ENCODE measurements around the gene PRELP.

PRELP gene

DNA sequence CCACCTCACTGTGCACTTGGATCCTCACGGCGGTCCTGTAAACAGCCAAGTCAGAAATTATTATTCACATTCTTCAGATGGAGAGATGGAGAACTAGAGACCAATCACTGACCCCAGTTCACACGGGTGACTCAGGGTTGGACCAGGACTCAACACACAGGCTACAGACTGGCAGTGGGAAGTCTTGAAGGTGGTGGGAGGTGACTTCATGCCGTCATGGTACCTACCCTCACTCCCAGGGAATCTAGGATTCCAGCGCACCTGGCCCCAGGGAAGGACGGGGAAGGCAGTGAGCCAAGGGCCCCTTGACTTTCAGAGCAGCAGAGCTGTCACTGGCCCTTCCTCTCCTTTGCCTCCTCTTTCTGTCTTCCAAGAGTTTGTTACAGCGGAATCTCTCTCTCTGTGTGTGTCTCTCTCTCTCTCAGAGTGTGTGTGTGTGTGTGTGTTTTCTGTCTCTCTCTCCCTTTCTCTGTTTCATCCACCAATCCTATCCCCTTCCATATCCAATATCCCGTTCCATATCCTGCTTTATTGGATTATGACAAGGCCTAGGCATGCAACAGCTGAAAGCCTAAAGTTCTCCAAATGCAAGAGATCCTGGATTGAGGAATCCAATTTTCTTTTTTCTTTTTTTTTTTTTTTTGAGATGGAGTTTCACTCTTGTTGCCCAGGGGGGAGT, 30.1 kb downstream of the PRELP start:
- TF ChIP-seq FOXP2 (optimal IDR thresholded peaks at IDR 0.05; ENCODE audit: borderline replicate concordance, extremely low read depth, extremely low read length, insufficient read depth) (no peak), SIN3A (IDR thresholded peaks at IDR 0.05; ENCODE audit: borderline replicate concordance, insufficient read depth, low read length) (no peak), TAF1 (IDR thresholded peaks at IDR 0.05; ENCODE audit: borderline replicate concordance, insufficient read depth, low read length) (no peak), POLR2AphosphoS5 (IDR thresholded peaks at IDR 0.05; ENCODE audit: low read depth, low read length) (no peak)
- TF ChIP-seq, protein P1, sequence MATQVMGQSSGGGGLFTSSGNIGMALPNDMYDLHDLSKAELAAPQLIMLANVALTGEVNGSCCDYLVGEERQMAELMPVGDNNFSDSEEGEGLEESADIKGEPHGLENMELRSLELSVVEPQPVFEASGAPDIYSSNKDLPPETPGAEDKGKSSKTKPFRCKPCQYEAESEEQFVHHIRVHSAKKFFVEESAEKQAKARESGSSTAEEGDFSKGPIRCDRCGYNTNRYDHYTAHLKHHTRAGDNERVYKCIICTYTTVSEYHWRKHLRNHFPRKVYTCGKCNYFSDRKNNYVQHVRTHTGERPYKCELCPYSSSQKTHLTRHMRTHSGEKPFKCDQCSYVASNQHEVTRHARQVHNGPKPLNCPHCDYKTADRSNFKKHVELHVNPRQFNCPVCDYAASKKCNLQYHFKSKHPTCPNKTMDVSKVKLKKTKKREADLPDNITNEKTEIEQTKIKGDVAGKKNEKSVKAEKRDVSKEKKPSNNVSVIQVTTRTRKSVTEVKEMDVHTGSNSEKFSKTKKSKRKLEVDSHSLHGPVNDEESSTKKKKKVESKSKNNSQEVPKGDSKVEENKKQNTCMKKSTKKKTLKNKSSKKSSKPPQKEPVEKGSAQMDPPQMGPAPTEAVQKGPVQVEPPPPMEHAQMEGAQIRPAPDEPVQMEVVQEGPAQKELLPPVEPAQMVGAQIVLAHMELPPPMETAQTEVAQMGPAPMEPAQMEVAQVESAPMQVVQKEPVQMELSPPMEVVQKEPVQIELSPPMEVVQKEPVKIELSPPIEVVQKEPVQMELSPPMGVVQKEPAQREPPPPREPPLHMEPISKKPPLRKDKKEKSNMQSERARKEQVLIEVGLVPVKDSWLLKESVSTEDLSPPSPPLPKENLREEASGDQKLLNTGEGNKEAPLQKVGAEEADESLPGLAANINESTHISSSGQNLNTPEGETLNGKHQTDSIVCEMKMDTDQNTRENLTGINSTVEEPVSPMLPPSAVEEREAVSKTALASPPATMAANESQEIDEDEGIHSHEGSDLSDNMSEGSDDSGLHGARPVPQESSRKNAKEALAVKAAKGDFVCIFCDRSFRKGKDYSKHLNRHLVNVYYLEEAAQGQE (IDR thresholded peaks at IDR 0.05; ENCODE audit: insufficient read depth in 1 of 2, low read depth in 2 of 2, low read length in 2 of 2), result no peak

DNA sequence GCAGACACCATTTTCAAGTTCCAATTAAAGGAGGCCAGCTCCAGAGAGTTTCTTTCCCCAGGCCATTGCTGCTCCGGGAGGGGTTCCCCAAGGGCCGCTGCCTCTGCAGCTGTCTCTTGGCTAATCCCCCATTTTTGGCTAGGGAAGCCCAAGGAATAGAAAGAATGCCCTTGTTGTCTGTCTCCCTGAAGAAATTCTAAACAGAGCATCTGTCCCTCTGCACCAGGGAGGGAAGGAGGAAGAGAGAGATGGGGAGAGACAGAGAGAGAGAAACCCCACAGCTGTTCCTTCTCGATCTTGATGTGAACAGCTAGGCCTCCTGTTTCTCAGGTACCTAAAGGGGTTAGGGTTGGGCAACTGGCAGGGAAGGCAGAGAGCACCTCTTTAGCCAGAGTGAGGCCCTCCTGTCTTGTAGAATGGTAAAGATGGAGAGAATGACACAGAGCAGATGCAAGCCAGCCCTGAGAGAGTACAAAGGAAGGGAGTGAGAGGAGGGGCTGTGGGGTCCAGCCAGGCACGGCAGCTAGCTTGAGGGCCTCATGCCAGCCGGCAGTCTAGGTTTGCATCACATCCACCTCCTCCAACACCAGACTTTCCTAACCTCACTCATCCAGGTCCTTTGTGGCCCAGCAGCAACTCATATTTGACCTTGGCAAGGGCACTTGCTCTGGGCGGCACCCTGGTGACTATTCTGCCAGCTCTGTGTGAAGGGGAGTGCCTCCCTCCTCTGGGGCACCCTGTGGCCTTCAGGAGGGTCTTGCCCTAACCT, 31.4 kb downstream of the PRELP start:
- TF ChIP-seq SIN3A (IDR thresholded peaks at IDR 0.05; ENCODE audit: borderline replicate concordance, insufficient read depth, low read length) (no peak), TAF1 (IDR thresholded peaks at IDR 0.05; ENCODE audit: borderline replicate concordance, insufficient read depth, low read length) (no peak), FOXP2 (optimal IDR thresholded peaks at IDR 0.05; ENCODE audit: borderline replicate concordance, extremely low read depth, extremely low read length, insufficient read depth) (no peak)

DNA sequence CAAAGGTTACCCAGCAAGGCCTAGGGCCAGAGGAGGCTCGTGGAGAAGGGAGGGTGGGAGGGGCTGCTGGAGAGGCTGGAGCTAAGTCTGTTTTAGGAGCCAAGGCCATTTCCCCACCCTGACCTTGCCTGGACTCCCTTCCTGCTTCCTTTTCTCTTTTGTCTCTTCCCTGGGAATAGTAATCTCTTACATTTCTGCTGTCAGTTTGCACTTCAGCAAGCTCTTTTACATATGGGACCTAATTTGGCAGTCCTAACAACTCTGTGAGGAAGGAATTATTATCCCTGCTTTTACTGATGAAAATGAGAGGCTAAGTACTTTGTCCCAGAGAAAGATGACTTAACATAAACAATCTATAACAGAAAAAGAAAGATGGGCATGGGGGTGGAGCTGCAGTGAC, 32.2 kb downstream of the PRELP start:
- TF ChIP-seq, protein P1 (IDR thresholded peaks at IDR 0.05; ENCODE audit: insufficient read depth in 1 of 2, low read depth in 2 of 2, low read length in 2 of 2), result no peak
- no peak for TF ChIP-seq SIN3A (IDR thresholded peaks at IDR 0.05; ENCODE audit: borderline replicate concordance, insufficient read depth, low read length)
- TF ChIP-seq TAF1 (IDR thresholded peaks at IDR 0.05; ENCODE audit: borderline replicate concordance, insufficient read depth, low read length), result no peak
- TF ChIP-seq FOXP2 (optimal IDR thresholded peaks at IDR 0.05; ENCODE audit: borderline replicate concordance, extremely low read depth, extremely low read length, insufficient read depth), result no peak
- no peak for TF ChIP-seq POLR2AphosphoS5 (IDR thresholded peaks at IDR 0.05; ENCODE audit: low read depth, low read length)

DNA sequence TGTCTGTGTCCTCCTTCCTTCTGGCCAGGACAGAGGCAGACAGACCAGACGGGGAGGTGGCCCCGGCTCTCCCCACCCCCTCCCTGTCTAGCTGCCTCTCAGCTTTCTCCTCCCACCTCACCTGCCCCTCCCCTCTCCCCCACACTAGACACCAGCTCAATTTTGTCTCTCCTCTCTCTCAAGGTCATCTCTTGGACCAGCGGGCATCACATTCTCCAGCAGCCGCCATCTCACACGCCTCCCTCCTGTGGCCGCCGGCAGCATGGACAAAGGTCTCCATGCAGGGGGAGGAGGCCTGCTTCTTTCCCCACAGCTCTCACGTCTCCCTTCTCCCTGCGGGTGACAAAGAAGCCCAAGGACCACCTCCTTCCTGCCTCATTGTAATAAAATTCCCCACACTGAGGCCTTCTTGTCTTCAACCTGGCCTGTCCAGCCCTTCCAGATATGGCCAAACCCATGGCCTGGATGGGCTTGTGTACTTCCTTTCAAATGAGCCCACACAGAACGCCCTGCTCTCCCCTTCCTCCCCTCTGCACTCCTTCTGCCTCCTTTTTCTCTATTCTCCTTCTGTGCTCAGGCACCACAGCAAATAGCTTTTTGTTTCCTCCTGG, 33.0 kb downstream of the PRELP start:
- TF ChIP-seq FOXP2 (optimal IDR thresholded peaks at IDR 0.05; ENCODE audit: borderline replicate concordance, extremely low read depth, extremely low read length, insufficient read depth) (no peak), SIN3A (IDR thresholded peaks at IDR 0.05; ENCODE audit: borderline replicate concordance, insufficient read depth, low read length) (no peak)
- TF ChIP-seq, protein P1 (IDR thresholded peaks at IDR 0.05; ENCODE audit: insufficient read depth in 1 of 2, low read depth in 2 of 2, low read length in 2 of 2), result no peak

DNA sequence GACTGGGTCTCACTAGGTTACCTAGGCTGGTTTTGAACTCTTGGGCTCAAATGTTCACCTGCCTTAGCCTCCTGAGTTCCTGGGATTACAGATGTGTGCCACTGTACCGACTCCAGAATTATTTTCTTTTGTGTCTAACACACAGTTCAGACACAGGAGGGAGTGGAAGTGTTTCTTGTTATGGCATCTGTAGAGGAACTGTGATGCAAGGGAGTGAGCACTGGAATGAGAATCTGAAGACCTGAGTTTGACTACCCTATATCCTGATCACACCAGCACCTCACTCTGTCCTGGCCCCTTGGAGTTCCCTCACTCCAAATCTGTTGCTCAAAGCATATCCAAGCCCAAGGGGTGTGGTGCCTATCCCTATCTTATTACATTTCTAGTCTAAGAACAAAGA, 33.5 kb downstream of the PRELP start:
- TF ChIP-seq SIN3A (IDR thresholded peaks at IDR 0.05; ENCODE audit: borderline replicate concordance, insufficient read depth, low read length) (no peak), POLR2AphosphoS5 (IDR thresholded peaks at IDR 0.05; ENCODE audit: low read depth, low read length) (no peak), TAF1 (IDR thresholded peaks at IDR 0.05; ENCODE audit: borderline replicate concordance, insufficient read depth, low read length) (no peak), FOXP2 (optimal IDR thresholded peaks at IDR 0.05; ENCODE audit: borderline replicate concordance, extremely low read depth, extremely low read length, insufficient read depth) (no peak)
- TF ChIP-seq, protein P1 (IDR thresholded peaks at IDR 0.05; ENCODE audit: insufficient read depth in 1 of 2, low read depth in 2 of 2, low read length in 2 of 2), result no peak
